ENCODE data around the gene MPL.
A peak's percentile ranks its signal among the peaks of the same experiment; 100 is the strongest.

Gene MPL

GRCh38 chr1:43305926-43306687 lies 31.5 kb upstream of the MPL start:
- DNase-seq: no peak

GRCh38 chr1:43306688-43307457 lies 30.7 kb upstream of the MPL start:
- no peak for DNase-seq

- DNase-seq: no peak
Measured at GRCh38 chr1:43307458-43308158, 30.0 kb upstream of the MPL start.

- DNase-seq: no peak
Measured at GRCh38 chr1:43308635-43309404, 28.8 kb upstream of the MPL start.

GRCh38 chr1:43309405-43310025 lies 28.1 kb upstream of the MPL start:
- DNase-seq: no peak

- DNase-seq: no peak
Measured at GRCh38 chr1:43311521-43311920, 26.1 kb upstream of the MPL start.

- DNase-seq: no peak
Measured at GRCh38 chr1:43312212-43312623, 25.4 kb upstream of the MPL start.

- DNase-seq: no peak
Measured at GRCh38 chr1:43312663-43313515, 24.7 kb upstream of the MPL start.

GRCh38 chr1:43313771-43314170 lies 23.8 kb upstream of the MPL start:
- DNase-seq: no peak

- no peak for DNase-seq
Measured at GRCh38 chr1:43314233-43314632, 23.4 kb upstream of the MPL start.

- DNase-seq: peak in 18 of 58 donors; percentile 14 to 72 (median 44)
Measured at GRCh38 chr1:43315481-43315880, 22.1 kb upstream of the MPL start.

- no peak for DNase-seq
Measured at GRCh38 chr1:43315963-43316737, 21.5 kb upstream of the MPL start.

GRCh38 chr1:43316738-43317520 lies 20.7 kb upstream of the MPL start:
- DNase-seq: no peak

GRCh38 chr1:43317817-43318471 lies 19.7 kb upstream of the MPL start:
- peak in 45 of 58 donors; percentile 12 to 84 (median 50) for DNase-seq

- no peak for DNase-seq
Measured at GRCh38 chr1:43318831-43319230, 18.8 kb upstream of the MPL start.

- no peak for DNase-seq
Measured at GRCh38 chr1:43319288-43319687, 18.3 kb upstream of the MPL start.

- no peak for DNase-seq
Measured at GRCh38 chr1:43319766-43320165, 17.9 kb upstream of the MPL start.
